Psoas muscle (tissue), 8 donors: ENCODE data around the gene CAPN15. TPM values are rescaled to one million over a fixed set of nuclear protein-coding genes. Genes with fewer than 3 reads are reported as not detected.

ENCODE experiments used
- ATAC-seq, 4 donors: fragments of 200-7000 bp; cut with Tn5 transposase; one replicate each; pipeline ENCODE4 v1.9.1; 2020; ENCODE audit warnings: moderate library complexity in 3 of 4, mild to moderate bottlenecking in 2 of 4
- DNase-seq, 2 donors: peaks; one replicate each; pipeline ENCODE4 v3.0.0-alpha.2; 2020
- H3K27ac ChIP-seq: fragments of 200-600 bp; one replicate; pipeline ENCODE4 v1.8.0; 2022
- H3K27me3 ChIP-seq, 3 donors: fragments of 200-600 bp in 1 of 3; one replicate each; pipeline versions ENCODE4 v1.6.1 to v1.8.0; 2013 to 2022; ENCODE audit warnings: low read length in 2 of 3, mild to moderate bottlenecking in 2 of 3, moderate library complexity in 1 of 3; ENCODE audit not compliant: insufficient read depth in 3 of 3
- H3K36me3 ChIP-seq, 2 donors: fragments of 200-600 bp in 1 of 2; one replicate each; pipeline versions ENCODE4 v1.6.1 to v1.8.0; 2013 to 2022; ENCODE audit warnings: low read depth in 1 of 2, mild to moderate bottlenecking in 1 of 2, moderate library complexity in 1 of 2; ENCODE audit not compliant: insufficient read depth in 1 of 2
- H3K4me1 ChIP-seq: fragments of 200-600 bp; one replicate; pipeline ENCODE4 v1.8.0; 2022
- H3K4me3 ChIP-seq: fragments of 200-600 bp; one replicate; pipeline ENCODE4 v1.8.0; 2022; ENCODE audit warnings: mild to moderate bottlenecking
- H3K9me3 ChIP-seq: fragments of 200-600 bp; one replicate; pipeline ENCODE4 v1.8.0; 2022
- CTCF ChIP-seq: fragments of 200-600 bp; IDR thresholded peaks from one replicate; pipeline ENCODE4 v1.8.0; 2022; ENCODE audit warnings: antibody characterized with exemption
- WGBS, 3 donors: extraction: QIAGEN DNeasy Blood & Tissue Kit; methylation state at CpG; one replicate each; pipeline versions ENCODE4 v1.1.6 to v1.1.7; 2013; 5-methylcytosine and 5-hydroxymethylcytosine counted together
- intact Hi-C, 2 donors: fragments of 100-400 bp; cut with DNase I; formaldehyde crosslinking; loops; one replicate each; pipeline versions ENCODE4 v1.11.0 to v1.14.2; 2022
- polyA plus RNA-seq, 3 donors: library from polyadenylated mRNA; stranded (reverse); fragments of 200-250 nt; gene quantifications; one replicate each; pipeline ENCODE4 v1.2.3, GENCODE V29; 2013
- total RNA-seq, 4 donors: library from RNA; stranded (reverse); fragmentation: NEBNext Ultra II Directional in 2 of 4; extraction: Animal tissue kit (Norgen Biotek cat#: 25700) in 2 of 4; gene quantifications; one replicate each; pipeline versions ENCODE4 v1.2.1 to v1.2.4, GENCODE V29; 2021 to 2023
- donor health status: healthy with polysubstance abuse.
- donor health status: DM: no; HTN: no; CAD: no; lungs with moderate emphysema.
- donor health status: Bipolar disorder and iron deficiency.
- donor health status: healthy.
- donor health status: DM: yes; HTN: yes; CAD: no.
- donor health status: DM: no; HTN: no; CAD: no.
- donor health status: DM: no; HTN: no; CAD: no.
- donor health status: DM: yes; HTN: yes; CAD: no.

Gene CAPN15
- total and polyA plus RNA-seq, 7 donors, result 14.9 to 32.1 (median 25.5) TPM

- H3K4me3 ChIP-seq, result no peak overlapping the region
- no peak overlapping the region for H3K27ac ChIP-seq
- peaks cover 16% of the 10 kb centered on the region for H3K4me1 ChIP-seq
- H3K27me3 ChIP-seq, result no peaks in the 10 kb centered on the region
- no peak for TF ChIP-seq CTCF
- H3K36me3 ChIP-seq, result peaks cover 0 to 13% of the 10 kb centered on the region in 2 donors
- no peak for ATAC-seq
- intact Hi-C loops, result loop anchor here in 1 of 2 donors (2.0 kb wide), 1 partner anchor 23 kb away; no protein-coding TSS in a partner anchor
- 81 to 90% (median 86%) methylated on average over 5 of the region's 5 CpGs for WGBS, 3 donors
- no peaks in the 10 kb centered on the region for H3K9me3 ChIP-seq
- no peak for DNase-seq
Observed at GRCh38 chr16:603933-604332, 76.4 kb downstream of the CAPN15 start.

Other genes starting within 250 kb of the CAPN15 start
- 1 to 10 TPM in 1 of 4 donors, under 1 TPM in 2, not detected in 1; 0.59 to 4.1 (median 0.69) TPM for gene ARHGDIG, start 247.1 kb upstream of the CAPN15 start, total RNA-seq
- gene ARHGDIG, start 247.1 kb upstream of the CAPN15 start, polyA plus RNA-seq, result under 1 TPM; 0.12 to 0.28 (median 0.13) TPM
- gene PDIA2, start 244.5 kb upstream of the CAPN15 start, total RNA-seq, result under 1 TPM in 1 of 4 donors, not detected in 3; 0.90 TPM
- gene PDIA2, start 244.5 kb upstream of the CAPN15 start, polyA plus RNA-seq, result under 1 TPM in 2 of 3 donors, not detected in 1; 0.08 to 0.14 TPM
- gene AXIN1, start 175.0 kb upstream of the CAPN15 start, total RNA-seq, result 10 to 100 TPM; 12.1 to 23.2 (median 22.8) TPM
- 10 to 100 TPM; 23.5 to 32.3 (median 29.5) TPM for gene AXIN1, start 175.0 kb upstream of the CAPN15 start, polyA plus RNA-seq
- 10 to 100 TPM; 55.4 to 68.8 (median 55.9) TPM for gene MRPL28, start 157.2 kb upstream of the CAPN15 start, total RNA-seq
- gene MRPL28, start 157.2 kb upstream of the CAPN15 start, polyA plus RNA-seq, result 100 to 1,000 TPM in 1 of 3 donors, 10 to 100 TPM in 2; 67.1 to 126 (median 86.8) TPM
- gene PGAP6, start 145.7 kb upstream of the CAPN15 start, total RNA-seq, result 10 to 100 TPM; 27.2 to 34.7 (median 32.2) TPM
- 10 to 100 TPM; 26.0 to 46.9 (median 42.1) TPM for gene PGAP6, start 145.7 kb upstream of the CAPN15 start, polyA plus RNA-seq
- 10 to 100 TPM; 19.5 to 39.7 (median 29.6) TPM for gene NME4, start 130.5 kb upstream of the CAPN15 start, total RNA-seq
- gene NME4, start 130.5 kb upstream of the CAPN15 start, polyA plus RNA-seq, result 10 to 100 TPM; 16.0 to 30.7 (median 22.7) TPM
- 10 to 100 TPM; 13.9 to 22.9 (median 19.6) TPM for gene DECR2, start 125.8 kb upstream of the CAPN15 start, total RNA-seq
- 10 to 100 TPM; 14.1 to 18.1 (median 15.8) TPM for gene DECR2, start 125.8 kb upstream of the CAPN15 start, polyA plus RNA-seq
- 10 to 100 TPM; 44.7 to 89.5 (median 71.5) TPM for gene RAB11FIP3, start 102.1 kb upstream of the CAPN15 start, total RNA-seq
- gene RAB11FIP3, start 102.1 kb upstream of the CAPN15 start, polyA plus RNA-seq, result 10 to 100 TPM; 20.3 to 26.1 (median 26.1) TPM
- not detected for gene PRR35, start 32.7 kb downstream of the CAPN15 start, total RNA-seq
- not detected for gene PRR35, start 32.7 kb downstream of the CAPN15 start, polyA plus RNA-seq
- gene NHLRC4, start 39.3 kb downstream of the CAPN15 start, total RNA-seq, result under 1 TPM in 3 of 4 donors, not detected in 1; 0.19 to 0.39 (median 0.27) TPM
- gene NHLRC4, start 39.3 kb downstream of the CAPN15 start, polyA plus RNA-seq, result under 1 TPM; 0.06 to 0.38 (median 0.27) TPM
- 10 to 100 TPM; 18.3 to 26.3 (median 22.0) TPM for gene PIGQ, start 42.3 kb downstream of the CAPN15 start, total RNA-seq
- 10 to 100 TPM; 26.5 to 39.9 (median 27.2) TPM for gene PIGQ, start 42.3 kb downstream of the CAPN15 start, polyA plus RNA-seq
- gene RAB40C, start 62.4 kb downstream of the CAPN15 start, total RNA-seq, result 10 to 100 TPM; 12.3 to 20.2 (median 14.4) TPM
- gene RAB40C, start 62.4 kb downstream of the CAPN15 start, polyA plus RNA-seq, result 10 to 100 TPM; 14.7 to 16.3 (median 15.7) TPM
- gene WFIKKN1, start 103.3 kb downstream of the CAPN15 start, total RNA-seq, result 1 to 10 TPM in 2 of 4 donors, under 1 TPM in 2; 0.30 to 2.0 (median 0.82) TPM
- gene WFIKKN1, start 103.3 kb downstream of the CAPN15 start, polyA plus RNA-seq, result under 1 TPM; 0.31 to 0.61 (median 0.36) TPM
- 10 to 100 TPM; 42.4 to 55.6 (median 48.4) TPM for gene METTL26, start 108.6 kb downstream of the CAPN15 start, total RNA-seq
- gene METTL26, start 108.6 kb downstream of the CAPN15 start, polyA plus RNA-seq, result 10 to 100 TPM; 90.8 to 97.8 (median 96.4) TPM
- gene MCRIP2, start 114.1 kb downstream of the CAPN15 start, total RNA-seq, result 10 to 100 TPM; 61.6 to 80.2 (median 68.9) TPM
- gene MCRIP2, start 114.1 kb downstream of the CAPN15 start, polyA plus RNA-seq, result 100 to 1,000 TPM in 2 of 3 donors, 10 to 100 TPM in 1; 95.1 to 124 (median 108) TPM
- gene WDR90, start 121.7 kb downstream of the CAPN15 start, total RNA-seq, result 1 to 10 TPM; 4.0 to 9.6 (median 8.1) TPM
- gene WDR90, start 121.7 kb downstream of the CAPN15 start, polyA plus RNA-seq, result 1 to 10 TPM; 5.6 to 9.7 (median 6.4) TPM
- 10 to 100 TPM; 38.8 to 56.8 (median 48.8) TPM for gene RHOT2, start 140.4 kb downstream of the CAPN15 start, total RNA-seq
- gene RHOT2, start 140.4 kb downstream of the CAPN15 start, polyA plus RNA-seq, result 10 to 100 TPM; 47.7 to 75.8 (median 52.6) TPM
- gene RHBDL1, start 148.0 kb downstream of the CAPN15 start, total RNA-seq, result under 1 TPM; 0.13 to 0.42 (median 0.29) TPM
- under 1 TPM; 0.06 to 0.08 (median 0.08) TPM for gene RHBDL1, start 148.0 kb downstream of the CAPN15 start, polyA plus RNA-seq
- gene STUB1, start 152.7 kb downstream of the CAPN15 start, total RNA-seq, result 100 to 1,000 TPM; 108 to 150 (median 115) TPM
- 100 to 1,000 TPM; 127 to 147 (median 134) TPM for gene STUB1, start 152.7 kb downstream of the CAPN15 start, polyA plus RNA-seq
- 10 to 100 TPM; 19.1 to 27.5 (median 23.1) TPM for gene JMJD8, start 156.6 kb downstream of the CAPN15 start, total RNA-seq
- gene JMJD8, start 156.6 kb downstream of the CAPN15 start, polyA plus RNA-seq, result 10 to 100 TPM; 25.5 to 63.5 (median 41.5) TPM
- 10 to 100 TPM in 3 of 4 donors, 1 to 10 TPM in 1; 9.9 to 15.0 (median 12.1) TPM for gene WDR24, start 162.7 kb downstream of the CAPN15 start, total RNA-seq
- gene WDR24, start 162.7 kb downstream of the CAPN15 start, polyA plus RNA-seq, result 10 to 100 TPM in 1 of 3 donors, 1 to 10 TPM in 2; 5.2 to 15.8 (median 8.8) TPM
- under 1 TPM in 2 of 4 donors, not detected in 2; 0.08 TPM for gene FBXL16, start 178.1 kb downstream of the CAPN15 start, total RNA-seq
- gene FBXL16, start 178.1 kb downstream of the CAPN15 start, polyA plus RNA-seq, result under 1 TPM; 0.04 to 0.16 (median 0.10) TPM
- 10 to 100 TPM; 19.6 to 25.8 (median 22.8) TPM for gene METRN, start 187.4 kb downstream of the CAPN15 start, total RNA-seq
- 10 to 100 TPM; 17.9 to 28.0 (median 27.4) TPM for gene METRN, start 187.4 kb downstream of the CAPN15 start, polyA plus RNA-seq
- gene ANTKMT, start 193.4 kb downstream of the CAPN15 start, total RNA-seq, result 10 to 100 TPM; 30.9 to 45.6 (median 34.5) TPM
- 10 to 100 TPM; 16.1 to 56.0 (median 26.3) TPM for gene ANTKMT, start 193.4 kb downstream of the CAPN15 start, polyA plus RNA-seq
- gene CCDC78, start 198.7 kb downstream of the CAPN15 start, total RNA-seq, result under 1 TPM in 1 of 4 donors, not detected in 3; 0.11 TPM
- under 1 TPM in 2 of 3 donors, not detected in 1; 0.12 to 0.16 TPM for gene CCDC78, start 198.7 kb downstream of the CAPN15 start, polyA plus RNA-seq
- 1 to 10 TPM in 1 of 4 donors, under 1 TPM in 3; 0.42 to 1.6 (median 0.71) TPM for gene HAGHL, start 199.4 kb downstream of the CAPN15 start, total RNA-seq
- gene HAGHL, start 199.4 kb downstream of the CAPN15 start, polyA plus RNA-seq, result 1 to 10 TPM in 1 of 3 donors, under 1 TPM in 2; 0.38 to 4.4 (median 0.58) TPM
- 10 to 100 TPM; 12.3 to 25.9 (median 23.6) TPM for gene CIAO3, start 213.3 kb downstream of the CAPN15 start, total RNA-seq
- 10 to 100 TPM; 26.7 to 43.0 (median 38.9) TPM for gene CIAO3, start 213.3 kb downstream of the CAPN15 start, polyA plus RNA-seq
- under 1 TPM in 1 of 4 donors, not detected in 3; 0.17 TPM for gene MSLN, start 233.0 kb downstream of the CAPN15 start, total RNA-seq
- under 1 TPM; 0.03 to 0.10 (median 0.08) TPM for gene MSLN, start 233.0 kb downstream of the CAPN15 start, polyA plus RNA-seq